Measurements from ENCODE around the gene MTFP1. TPM values are rescaled to one million over a fixed set of nuclear protein-coding genes. Genes with fewer than 3 reads are reported as not detected.
A peak's percentile ranks its signal among the peaks of the same experiment; 100 is the strongest.
"Not testable (repeated sequence)": the region's sequence is repeated elsewhere in the genome, so short reads cannot be mapped to it uniquely, and the experiment has no call there.

The MTFP1 gene
- total RNA-seq, 1 experiment from 2014 or later, result 46.2 TPM

GRCh38 chr22:30438559-30438958, 13.0 kb downstream of the MTFP1 start:
- DNase-seq (ENCODE audit: low read depth in 1 of 2, low spot score in 2 of 2), result no peak
- Histone ChIP-seq H3K27ac (no peak overlapping the region), H3K4me3 (no peak overlapping the region), H3K9me3 (replicated peaks) (no peaks in the 10 kb centered on the region), H3K4me1 (replicated peaks) (peaks cover 14% of the 10 kb centered on the region), H3K27me3 (replicated peaks) (no peaks in the 10 kb centered on the region), H3K36me3 (no peaks in the 10 kb centered on the region)

DNA sequence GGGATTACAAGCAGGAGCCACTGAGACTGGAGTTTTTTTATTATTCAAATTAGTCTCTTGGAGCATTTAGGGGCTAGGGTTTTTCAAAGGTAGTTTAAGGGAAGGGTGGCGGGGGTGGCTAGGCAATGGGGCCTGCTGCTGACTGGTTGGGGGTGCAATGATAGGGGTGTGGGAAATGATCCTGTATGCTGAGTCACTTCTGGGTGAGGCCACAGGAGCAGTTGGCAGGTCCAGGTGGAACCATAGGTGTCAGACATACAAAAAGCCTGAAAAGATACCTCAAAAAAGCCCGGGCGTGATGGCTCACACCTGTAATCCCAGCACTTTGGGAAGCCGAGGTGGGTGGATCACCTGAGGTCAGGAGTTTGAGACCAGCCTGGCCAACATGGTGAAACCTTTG, 13.7 kb downstream of the MTFP1 start:
- no peak for DNase-seq (ENCODE audit: low read depth in 1 of 2, low spot score in 2 of 2)
- H3K36me3 ChIP-seq, result no peaks in the 10 kb centered on the region
- H3K4me3 ChIP-seq, result no peak overlapping the region
- H3K27me3 ChIP-seq (replicated peaks), result no peaks in the 10 kb centered on the region
- H3K4me1 ChIP-seq (replicated peaks), result peaks cover 14% of the 10 kb centered on the region
- no peak overlapping the region for H3K27ac ChIP-seq
- H3K9me3 ChIP-seq (replicated peaks), result no peaks in the 10 kb centered on the region

GRCh38 chr22:30439836-30440235, 14.3 kb downstream of the MTFP1 start:
- Histone ChIP-seq H3K4me3 (no peak overlapping the region), H3K27ac (no peak overlapping the region), H3K4me1 (replicated peaks) (peaks cover 14% of the 10 kb centered on the region), H3K27me3 (replicated peaks) (no peaks in the 10 kb centered on the region), H3K9me3 (replicated peaks) (no peaks in the 10 kb centered on the region), H3K36me3 (no peaks in the 10 kb centered on the region)
- no peak for DNase-seq (ENCODE audit: low read depth in 1 of 2, low spot score in 2 of 2)

DNA sequence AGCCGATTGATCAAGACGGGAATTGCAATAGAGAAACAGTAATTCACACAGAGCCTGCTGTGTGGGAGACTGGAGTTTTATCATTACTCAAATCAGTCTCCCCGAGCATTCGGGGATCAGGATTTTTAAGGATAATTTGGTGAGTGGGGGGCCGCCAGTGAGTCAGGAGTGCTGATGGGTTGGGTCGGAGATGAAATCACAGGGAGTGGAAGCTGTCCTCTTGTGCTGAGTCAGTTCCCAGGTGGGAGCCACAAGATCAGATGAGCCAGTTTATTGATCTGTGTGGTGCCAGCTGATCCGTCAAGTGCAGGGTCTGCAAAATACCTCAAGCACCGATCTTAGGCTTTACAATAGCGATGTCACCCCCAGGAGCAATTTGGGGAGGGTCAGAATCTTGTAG, 15.5 kb downstream of the MTFP1 start:
- no peak overlapping the region for H3K27ac ChIP-seq
- peaks cover 11% of the 10 kb centered on the region for H3K4me1 ChIP-seq (replicated peaks)
- H3K9me3 ChIP-seq (replicated peaks), result no peaks in the 10 kb centered on the region
- H3K4me3 ChIP-seq, result no peak overlapping the region
- no peak for DNase-seq (ENCODE audit: low read depth in 1 of 2, low spot score in 2 of 2)
- H3K27me3 ChIP-seq (replicated peaks), result no peaks in the 10 kb centered on the region; the same call in 1 of the 2 replicates
- no peaks in the 10 kb centered on the region for H3K36me3 ChIP-seq

GRCh38 chr22:30444632-30445437, 19.3 kb downstream of the MTFP1 start:
- no peaks in the 10 kb centered on the region; the same call in 1 of the 2 replicates for H3K27me3 ChIP-seq (replicated peaks)
- DNase-seq (ENCODE audit: low read depth in 1 of 2, low spot score in 2 of 2), result peak in 1 of 2 experiments; percentile 39
- no peak overlapping the region for H3K4me3 ChIP-seq
- no peaks in the 10 kb centered on the region for H3K9me3 ChIP-seq (replicated peaks)
- H3K36me3 ChIP-seq, result no peaks in the 10 kb centered on the region
- peaks cover 11% of the 10 kb centered on the region for H3K4me1 ChIP-seq (replicated peaks)
- no peak overlapping the region for H3K27ac ChIP-seq

GRCh38 chr22:30445438-30446145, 20.0 kb downstream of the MTFP1 start:
- Histone ChIP-seq H3K27ac (no peak overlapping the region), H3K4me3 (no peak overlapping the region), H3K9me3 (replicated peaks) (no peaks in the 10 kb centered on the region), H3K36me3 (no peaks in the 10 kb centered on the region), H3K4me1 (replicated peaks) (peaks cover 11% of the 10 kb centered on the region), H3K27me3 (replicated peaks) (no peaks in the 10 kb centered on the region; the same call in 1 of the 2 replicates)
- no peak for DNase-seq (ENCODE audit: low read depth in 1 of 2, low spot score in 2 of 2)

DNA sequence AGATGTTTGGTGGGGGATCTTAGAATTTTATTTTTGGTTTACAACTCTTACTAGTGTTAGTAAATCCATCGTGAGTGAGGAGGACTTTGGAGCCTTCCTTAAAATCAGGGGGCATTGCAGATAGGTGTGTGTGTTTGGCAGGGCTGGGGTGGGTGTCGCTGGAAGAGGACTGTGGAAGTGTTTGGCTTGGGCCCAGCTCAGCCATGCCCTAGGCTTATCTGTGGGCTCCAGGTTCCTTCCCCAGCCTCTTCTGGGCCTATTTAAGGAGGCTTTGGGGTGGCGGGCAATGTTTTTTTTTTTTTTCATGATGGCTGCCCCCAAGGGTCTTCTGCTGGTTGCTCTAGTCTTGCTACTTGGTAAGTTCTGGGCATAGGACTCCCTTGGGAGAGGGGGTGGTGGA, 22.1 kb downstream of the MTFP1 start:
- no peak for DNase-seq (ENCODE audit: low read depth in 1 of 2, low spot score in 2 of 2)
- Histone ChIP-seq H3K4me3 (no peak overlapping the region), H3K9me3 (replicated peaks) (no peaks in the 10 kb centered on the region), H3K36me3 (no peaks in the 10 kb centered on the region), H3K4me1 (replicated peaks) (peaks cover 5% of the 10 kb centered on the region), H3K27ac (no peak overlapping the region), H3K27me3 (replicated peaks) (peaks cover 6% of the 10 kb centered on the region; the same call in 1 of the 2 replicates)

DNA sequence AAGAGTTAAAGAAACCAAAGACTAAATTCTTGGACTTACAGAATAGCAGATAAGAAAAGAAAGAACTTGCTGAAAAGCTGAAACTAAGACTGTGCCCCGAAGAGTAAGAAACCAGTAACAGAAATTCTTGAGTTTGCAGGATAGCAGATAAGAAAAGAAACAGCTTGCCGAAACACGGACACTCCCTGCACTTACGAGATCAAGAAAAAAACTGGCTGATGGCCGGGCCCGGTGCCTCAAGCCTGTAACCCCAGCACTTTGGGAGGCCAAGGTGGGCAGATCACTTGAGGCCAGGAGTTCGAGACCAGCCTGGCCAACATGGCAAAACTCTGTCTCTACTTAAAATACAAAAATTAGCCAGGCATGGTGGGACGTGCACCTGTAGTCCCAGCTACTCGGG, 25.9 kb downstream of the MTFP1 start:
- H3K4me3 ChIP-seq; H3K9me3 ChIP-seq (replicated peaks); H3K27me3 ChIP-seq (replicated peaks); H3K27ac ChIP-seq; DNase-seq (ENCODE audit: low read depth in 1 of 2, low spot score in 2 of 2); H3K4me1 ChIP-seq (replicated peaks); H3K36me3 ChIP-seq: not testable (repeated sequence)

DNA sequence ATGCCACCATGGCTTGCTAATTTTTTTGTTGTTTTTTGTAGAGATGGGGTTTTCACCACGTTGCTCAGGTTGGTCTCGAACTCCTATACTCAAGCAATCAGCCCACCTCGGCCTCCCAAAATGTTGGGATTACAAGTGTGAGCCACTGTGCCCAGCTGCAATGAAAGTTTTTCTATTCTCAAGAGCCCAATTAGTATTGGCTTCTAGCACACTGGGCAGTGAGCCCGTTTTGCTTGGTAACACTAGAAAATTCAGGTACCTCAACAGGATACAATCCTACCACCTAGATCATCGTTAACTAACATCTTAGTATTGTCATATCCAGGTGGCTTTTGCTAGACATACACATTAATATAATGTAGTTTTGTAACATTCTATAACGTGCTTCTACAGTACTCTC, 27.3 kb downstream of the MTFP1 start:
- H3K27me3 ChIP-seq (replicated peaks), result peaks cover 9% of the 10 kb centered on the region; the same call in 1 of the 2 replicates
- no peaks in the 10 kb centered on the region for H3K36me3 ChIP-seq
- no peak overlapping the region for H3K27ac ChIP-seq
- no peaks in the 10 kb centered on the region for H3K4me1 ChIP-seq (replicated peaks)
- DNase-seq (ENCODE audit: low read depth in 1 of 2, low spot score in 2 of 2), result no peak
- H3K4me3 ChIP-seq, result no peak overlapping the region
- H3K9me3 ChIP-seq (replicated peaks), result no peaks in the 10 kb centered on the region

DNA sequence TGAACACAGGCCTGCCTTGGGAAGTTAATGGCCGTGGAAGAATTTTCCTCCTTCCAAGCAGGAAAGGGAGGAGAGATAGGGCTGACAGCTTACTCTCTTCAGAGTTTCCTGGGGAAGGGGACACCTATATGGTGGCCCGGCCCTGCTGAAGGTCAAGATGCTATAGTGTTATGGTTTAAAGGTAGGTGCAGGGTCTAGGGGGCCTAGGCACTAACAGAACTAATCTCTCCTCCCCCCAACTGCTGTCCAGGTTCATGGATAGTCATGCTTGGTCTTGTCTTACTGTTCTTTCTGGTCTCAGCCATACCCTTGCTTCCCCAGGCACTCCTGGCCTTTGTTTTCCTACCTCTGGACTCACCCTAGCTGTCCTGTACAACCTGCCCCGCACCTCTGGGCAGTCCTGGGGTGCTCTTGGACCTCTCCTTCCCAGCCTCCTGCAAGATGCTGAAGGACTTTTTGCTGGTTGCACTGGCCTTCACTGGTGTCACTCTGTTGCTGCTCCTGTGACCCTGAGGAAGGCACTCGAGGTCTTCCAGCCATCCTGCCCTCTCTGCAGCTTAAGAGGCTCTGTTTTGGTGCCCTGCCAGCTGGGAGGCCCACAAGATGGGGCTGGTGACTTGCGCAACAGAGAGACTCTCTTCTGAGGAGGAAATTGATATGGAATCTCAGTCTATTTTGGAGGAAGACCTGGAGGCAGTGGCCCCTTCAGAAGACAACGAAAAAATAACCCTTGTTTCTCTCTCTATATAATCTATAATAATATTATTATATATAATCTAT, 28.4 kb downstream of the MTFP1 start:
- Histone ChIP-seq H3K27me3 (replicated peaks) (peaks cover 9% of the 10 kb centered on the region; the same call in 1 of the 2 replicates), H3K4me1 (replicated peaks) (no peaks in the 10 kb centered on the region), H3K9me3 (replicated peaks) (no peaks in the 10 kb centered on the region), H3K36me3 (no peaks in the 10 kb centered on the region), H3K27ac (no peak overlapping the region), H3K4me3 (no peak overlapping the region)
- no peak for DNase-seq (ENCODE audit: low read depth in 1 of 2, low spot score in 2 of 2)

GRCh38 chr22:30455075-30455840, 29.7 kb downstream of the MTFP1 start:
- Histone ChIP-seq H3K27ac (no peak overlapping the region), H3K27me3 (replicated peaks) (peaks cover 9% of the 10 kb centered on the region; the same call in 1 of the 2 replicates), H3K36me3 (no peaks in the 10 kb centered on the region), H3K9me3 (replicated peaks) (no peaks in the 10 kb centered on the region), H3K4me1 (replicated peaks) (no peaks in the 10 kb centered on the region), H3K4me3 (no peak overlapping the region)
- DNase-seq (ENCODE audit: low read depth in 1 of 2, low spot score in 2 of 2), result no peak

DNA sequence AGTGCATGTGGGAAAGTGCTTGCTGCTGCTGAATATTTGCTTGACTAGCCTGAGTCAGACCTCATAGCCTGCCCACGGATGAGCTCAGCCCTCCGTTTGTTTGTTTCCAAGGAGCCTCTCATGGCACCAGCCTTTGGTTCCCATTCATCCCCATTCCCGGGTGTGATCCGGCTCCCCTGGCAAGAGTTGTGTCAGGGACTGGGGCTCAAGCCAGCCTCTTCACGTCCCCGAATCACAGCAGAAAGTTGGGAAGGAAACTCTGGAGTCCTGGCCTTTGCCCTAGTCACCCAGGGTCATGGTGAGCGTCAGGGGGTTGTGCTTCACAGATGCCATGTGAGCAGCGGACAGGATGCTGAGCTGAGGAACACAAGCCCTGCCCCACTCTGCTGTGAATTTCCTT, 32.4 kb downstream of the MTFP1 start:
- no peaks in the 10 kb centered on the region for H3K9me3 ChIP-seq (replicated peaks)
- peaks cover 2% of the 10 kb centered on the region; the same call in 1 of the 2 replicates for H3K27me3 ChIP-seq (replicated peaks)
- no peak for DNase-seq (ENCODE audit: low read depth in 1 of 2, low spot score in 2 of 2)
- H3K27ac ChIP-seq, result no peak overlapping the region
- no peaks in the 10 kb centered on the region for H3K4me1 ChIP-seq (replicated peaks)
- H3K4me3 ChIP-seq, result no peak overlapping the region
- no peaks in the 10 kb centered on the region for H3K36me3 ChIP-seq
